GM19328 (cell line): ENCODE measurements around the gene OXNAD1.
"Not testable (repeated sequence)": the region's sequence is repeated elsewhere in the genome, so short reads cannot be mapped to it uniquely, and the experiment has no call there.

ENCODE experiments used
- ATAC-seq: cut with Tn5 transposase; IDR thresholded peaks from one replicate; pipeline ENCODE4 v1.9.1; 2021; ENCODE audit warnings: mild to moderate bottlenecking, moderate library complexity; ENCODE audit not compliant: unreplicated experiment

OXNAD1 gene

DNA sequence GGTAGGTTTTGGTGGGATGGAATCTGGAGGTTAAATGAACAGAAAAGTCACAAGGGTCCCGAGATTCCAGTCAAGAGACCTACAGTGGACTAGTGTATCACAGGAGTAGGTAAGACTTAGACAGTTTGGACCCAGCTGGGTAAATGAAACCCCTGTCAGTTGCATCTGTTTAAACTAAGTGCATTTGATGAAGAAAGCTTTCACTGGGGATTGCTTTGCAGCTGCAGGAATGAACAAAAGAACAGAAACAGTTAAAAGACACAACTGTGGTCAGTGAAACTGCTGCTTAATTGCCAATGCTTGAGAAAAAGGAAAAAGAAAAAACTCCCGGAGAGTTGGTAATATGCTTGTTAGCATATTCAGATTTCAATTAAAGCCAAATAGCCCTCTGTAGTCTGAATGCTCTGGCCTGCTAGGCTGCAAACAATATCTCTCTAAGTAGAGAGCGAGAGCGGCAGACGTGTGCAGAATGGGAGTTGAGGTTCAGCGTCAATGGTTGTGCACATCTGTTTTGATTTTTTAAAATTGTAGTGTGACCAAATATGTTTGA lies 37.1 kb downstream of the OXNAD1 start:
- no peak for ATAC-seq

DNA sequence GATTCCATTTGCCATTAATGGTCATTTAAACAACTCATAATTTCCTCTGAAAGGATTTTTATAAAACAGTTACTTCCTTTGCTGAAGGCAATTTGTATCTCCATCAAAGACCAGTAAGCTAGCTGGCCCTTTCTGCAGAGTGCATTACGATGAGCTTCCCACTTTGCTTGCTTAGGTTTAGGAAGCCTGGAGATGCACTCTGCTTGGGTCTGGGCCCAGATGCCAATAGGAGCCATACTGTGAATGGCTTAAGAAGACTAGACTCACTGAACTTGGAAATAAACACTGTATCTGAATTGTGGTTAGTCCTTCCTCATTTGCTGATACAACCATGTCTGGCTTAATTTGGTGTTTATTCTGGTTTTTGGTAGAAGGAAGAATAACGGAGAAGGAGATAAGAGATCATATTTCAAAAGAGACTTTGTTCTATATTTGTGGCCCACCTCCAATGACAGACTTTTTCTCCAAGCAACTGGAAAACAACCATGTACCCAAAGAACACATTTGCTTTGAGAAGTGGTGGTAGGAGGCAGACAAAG lies 38.1 kb downstream of the OXNAD1 start:
- ATAC-seq: no peak

DNA sequence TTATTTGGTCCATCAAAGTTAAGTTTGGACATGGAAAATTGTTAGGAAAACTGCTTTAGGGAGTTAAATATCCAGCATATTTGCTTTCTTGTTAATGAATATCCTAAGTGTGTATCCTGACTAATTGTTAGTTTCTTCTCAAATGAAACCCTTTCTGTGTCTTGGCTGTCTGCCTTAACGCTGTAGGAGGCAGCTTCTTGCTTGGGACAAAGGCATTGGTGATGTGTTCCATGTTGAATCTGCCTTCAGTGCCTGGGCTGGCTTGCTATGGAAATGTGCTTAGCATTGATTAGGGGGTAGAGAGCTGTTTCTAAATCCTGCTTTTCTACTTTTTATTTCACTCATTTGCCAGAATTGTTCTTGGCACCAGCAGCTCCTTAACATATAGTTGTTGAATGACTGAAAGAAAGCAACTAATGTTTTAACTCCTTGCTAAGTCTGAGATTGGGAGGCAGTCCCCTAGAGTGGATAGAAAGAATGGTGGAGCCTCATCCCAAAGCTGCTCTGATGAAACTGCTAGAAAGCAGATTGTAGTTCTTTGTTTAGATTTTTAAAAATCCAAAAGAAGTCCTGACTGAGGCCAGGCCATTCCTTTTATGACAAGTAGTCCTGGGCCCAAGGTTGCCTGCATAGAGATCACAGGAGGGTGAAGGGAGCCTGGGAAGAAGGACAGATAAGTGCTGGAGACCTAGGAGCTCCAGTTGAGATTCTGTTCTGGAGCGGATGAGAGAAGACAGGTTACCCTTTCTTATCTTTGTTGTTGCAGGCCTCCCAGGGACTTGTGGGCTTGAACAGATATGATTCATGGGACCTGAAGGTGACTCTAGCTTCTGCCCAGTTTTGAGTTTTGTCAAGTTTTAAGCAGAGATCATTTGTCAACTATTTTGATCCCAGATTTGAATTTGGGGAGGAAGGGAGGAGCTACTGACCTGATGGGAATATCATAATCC lies 39.3 kb downstream of the OXNAD1 start:
- ATAC-seq: no peak

DNA sequence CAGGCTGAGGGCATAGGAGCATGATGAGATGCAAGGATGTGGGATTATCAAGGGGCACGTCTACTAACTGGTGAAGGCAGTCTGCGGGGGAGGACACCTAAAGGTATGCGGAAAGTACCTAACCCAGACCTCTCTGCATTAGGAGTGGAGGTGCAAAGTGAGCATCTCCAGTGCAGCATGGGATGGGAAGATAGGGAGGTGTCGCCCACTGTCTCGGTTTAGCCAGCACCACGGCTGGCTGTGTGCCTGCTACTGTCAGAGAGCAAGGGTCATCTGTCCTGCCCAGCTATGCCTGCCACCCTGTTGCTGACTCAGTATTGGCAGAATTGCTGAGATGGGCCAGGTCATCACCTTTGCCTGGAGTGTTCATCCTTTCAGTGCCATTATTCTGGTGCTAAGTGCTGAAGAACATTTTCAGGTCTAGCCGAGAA lies 40.1 kb downstream of the OXNAD1 start:
- no peak for ATAC-seq

DNA sequence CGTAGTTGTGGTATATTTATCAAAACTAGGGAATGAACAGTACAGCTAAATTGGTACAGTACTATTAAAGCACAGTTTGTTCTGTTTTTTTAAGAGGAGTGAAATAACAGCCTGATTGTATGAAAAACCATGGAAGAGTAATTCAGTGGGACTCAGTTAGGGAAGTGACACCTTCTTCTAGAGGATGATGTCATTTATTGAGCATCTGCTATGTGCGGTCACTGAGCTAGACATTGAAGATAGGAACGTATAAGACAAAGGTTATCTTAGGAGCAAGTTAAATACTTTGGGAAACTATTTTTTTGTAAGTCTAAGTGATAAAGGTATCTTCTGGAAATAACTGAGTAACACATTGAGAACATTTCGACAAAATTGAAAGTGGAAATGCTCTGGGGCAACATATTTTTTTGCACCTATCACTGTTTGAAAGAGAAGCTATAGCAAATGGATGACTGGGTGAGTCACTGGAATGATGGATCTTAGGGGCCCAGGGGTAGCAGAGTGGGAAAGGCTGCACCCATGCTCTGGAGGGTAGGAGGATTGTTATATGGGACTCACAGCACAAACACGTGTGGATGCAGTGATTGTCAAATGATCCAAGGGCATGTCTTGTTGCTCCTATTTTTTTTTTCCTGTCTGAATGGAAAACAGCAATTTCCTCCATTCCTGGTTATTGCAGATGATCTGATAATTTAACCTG lies 43.0 kb downstream of the OXNAD1 start:
- no peak for ATAC-seq

DNA sequence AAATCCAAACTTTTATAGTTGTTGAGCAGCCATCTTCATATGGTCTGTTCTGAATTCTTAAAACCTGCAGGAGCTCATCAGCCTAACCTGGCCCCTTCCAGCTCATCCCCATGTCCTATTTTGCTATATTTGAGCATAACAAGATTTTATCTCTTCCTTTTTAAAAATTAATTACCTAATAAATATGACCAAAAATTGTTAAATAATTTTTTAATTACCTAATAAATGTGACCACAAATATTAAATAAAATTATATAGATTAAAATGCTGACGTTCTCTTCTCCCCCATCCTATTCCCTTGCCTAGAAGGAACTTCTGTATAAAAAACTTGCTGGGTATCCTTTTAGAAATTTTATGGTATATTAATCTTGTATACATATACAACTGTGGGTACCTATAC lies 43.7 kb downstream of the OXNAD1 start:
- no peak for ATAC-seq

DNA sequence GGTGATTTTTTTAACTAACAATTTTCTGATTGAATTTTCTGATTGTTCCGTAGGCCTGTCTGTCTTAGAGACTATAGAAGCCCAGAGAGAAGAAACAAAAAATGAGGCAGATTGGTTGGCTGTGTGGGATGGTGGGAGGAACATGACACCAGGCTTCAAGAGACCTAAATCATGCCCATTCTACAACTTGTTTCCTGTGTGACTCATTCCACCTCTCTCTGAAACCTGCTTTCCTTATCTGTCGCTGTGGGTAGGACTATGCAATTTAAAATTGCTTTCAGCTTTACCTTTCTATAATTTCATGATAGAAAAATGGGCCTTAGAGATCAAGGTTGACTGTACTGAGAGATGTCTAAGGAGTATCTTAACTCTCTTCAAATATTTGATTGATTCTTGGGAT lies 44.5 kb downstream of the OXNAD1 start:
- ATAC-seq: peak; percentile 65

DNA sequence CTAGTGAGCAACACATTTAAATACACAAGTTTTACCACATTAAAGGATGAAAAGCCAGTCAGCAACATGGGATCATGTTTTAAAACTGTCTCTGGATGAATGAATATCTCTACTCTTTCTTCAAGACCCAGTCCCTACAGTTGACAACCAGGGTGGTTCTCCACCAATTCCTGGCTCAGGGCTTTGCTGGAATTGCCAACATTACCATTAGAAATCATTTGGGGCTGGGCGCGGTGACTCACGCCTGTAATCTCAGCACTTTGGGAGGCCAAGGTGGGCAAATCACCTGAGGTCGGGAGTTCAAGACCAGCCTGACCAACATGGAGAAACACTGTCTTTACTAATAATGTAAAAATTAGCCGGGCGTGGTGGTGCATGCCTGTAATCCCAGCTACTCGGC lies 45.5 kb downstream of the OXNAD1 start:
- not testable (repeated sequence) for ATAC-seq

DNA sequence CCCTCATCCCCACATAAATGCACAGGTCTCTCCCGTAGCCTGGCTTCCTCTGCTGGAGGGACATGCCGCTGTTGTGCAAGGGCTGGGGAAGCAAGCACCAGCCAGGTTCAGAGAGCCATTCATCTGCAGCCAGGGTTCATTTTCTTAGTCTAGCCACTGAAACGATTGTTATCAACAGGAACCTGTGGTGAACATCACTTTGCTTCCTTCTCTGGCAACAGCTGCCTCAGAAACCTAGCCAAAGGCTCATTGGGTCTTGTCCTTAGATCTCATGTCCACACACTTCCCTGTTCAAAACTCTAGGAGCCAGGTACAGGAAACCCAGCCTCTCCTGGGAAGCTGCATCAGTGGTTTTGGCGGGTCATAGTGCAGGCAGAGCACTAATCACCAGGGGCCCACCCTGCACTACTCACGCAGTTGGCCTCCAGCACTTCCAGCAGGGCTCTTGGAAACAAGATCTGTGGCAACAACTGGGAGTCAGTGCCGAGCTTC lies 47.0 kb downstream of the OXNAD1 start:
- peak; percentile 44 for ATAC-seq

DNA sequence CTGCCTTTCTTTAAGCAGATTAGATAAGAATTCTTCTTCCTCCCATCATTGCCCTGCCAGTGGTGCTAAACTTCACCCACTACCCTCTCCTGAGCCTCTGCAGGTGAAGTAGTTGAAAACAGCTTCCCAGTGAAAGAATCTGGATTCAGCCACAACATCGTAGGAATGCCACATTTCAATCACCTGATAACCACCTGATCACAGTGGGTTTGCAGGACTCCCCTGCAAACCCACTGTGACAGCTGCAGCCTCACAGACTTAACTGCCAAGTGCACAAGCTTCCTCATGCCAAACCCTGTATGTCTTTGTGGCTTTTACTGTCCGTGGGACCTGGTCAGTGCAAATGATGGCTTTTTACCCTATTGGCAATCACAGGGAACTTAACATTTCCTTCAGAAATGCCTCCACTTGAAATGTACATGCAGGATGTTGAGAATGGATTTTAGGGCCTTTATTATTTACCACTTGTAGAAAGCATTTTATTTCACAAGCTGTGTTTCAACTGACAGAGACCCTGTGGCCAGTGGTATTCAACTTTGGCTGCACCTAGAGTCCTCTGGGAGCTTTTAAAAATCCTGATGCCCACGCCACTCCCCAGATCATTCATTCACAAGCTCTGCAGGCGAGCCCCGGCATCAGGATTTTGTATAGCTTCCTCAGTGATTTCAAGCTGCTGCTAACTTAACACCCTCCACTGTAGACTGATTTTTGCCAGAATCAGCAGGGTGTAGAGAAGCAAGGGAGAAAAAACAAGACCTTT lies 49.1 kb downstream of the OXNAD1 start:
- no peak for ATAC-seq

DNA sequence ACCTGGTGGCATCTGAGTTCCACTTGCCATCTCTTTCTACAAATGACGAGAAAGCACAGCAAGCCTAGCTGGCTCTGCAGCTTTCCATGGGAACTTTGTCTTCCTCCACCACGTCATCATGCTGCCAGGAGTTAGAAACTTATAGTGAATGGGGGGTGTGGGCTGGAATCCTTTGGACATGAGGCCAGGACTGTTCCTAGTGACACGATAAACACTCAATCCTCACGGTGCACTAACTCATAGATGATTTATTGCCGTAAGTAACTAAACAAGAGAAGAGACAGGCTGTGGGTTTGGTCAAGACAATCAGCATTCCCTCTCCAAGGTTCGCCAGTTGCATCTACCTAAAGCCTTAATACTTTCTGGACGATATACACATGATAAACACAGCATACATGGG lies 50.6 kb downstream of the OXNAD1 start:
- no peak for ATAC-seq

DNA sequence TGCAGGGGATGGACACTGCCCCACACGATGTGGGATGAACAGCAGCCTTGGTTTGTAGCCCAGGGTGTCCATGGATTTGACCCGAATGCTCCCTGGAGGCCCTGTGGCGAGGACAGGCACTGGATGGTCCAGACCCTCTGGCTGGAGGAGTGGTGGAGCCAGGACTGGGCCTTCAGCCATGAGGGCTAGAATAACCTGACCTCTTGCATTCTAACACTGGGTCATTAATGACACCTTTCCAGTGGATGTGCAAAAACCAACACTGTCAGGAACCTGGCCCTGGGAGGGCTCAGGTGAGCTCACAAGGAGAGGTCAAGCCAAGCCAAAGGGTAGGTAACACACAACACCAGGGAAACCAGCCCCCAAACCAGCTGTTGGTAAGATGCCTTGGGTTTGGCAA lies 51.4 kb downstream of the OXNAD1 start:
- no peak for ATAC-seq

DNA sequence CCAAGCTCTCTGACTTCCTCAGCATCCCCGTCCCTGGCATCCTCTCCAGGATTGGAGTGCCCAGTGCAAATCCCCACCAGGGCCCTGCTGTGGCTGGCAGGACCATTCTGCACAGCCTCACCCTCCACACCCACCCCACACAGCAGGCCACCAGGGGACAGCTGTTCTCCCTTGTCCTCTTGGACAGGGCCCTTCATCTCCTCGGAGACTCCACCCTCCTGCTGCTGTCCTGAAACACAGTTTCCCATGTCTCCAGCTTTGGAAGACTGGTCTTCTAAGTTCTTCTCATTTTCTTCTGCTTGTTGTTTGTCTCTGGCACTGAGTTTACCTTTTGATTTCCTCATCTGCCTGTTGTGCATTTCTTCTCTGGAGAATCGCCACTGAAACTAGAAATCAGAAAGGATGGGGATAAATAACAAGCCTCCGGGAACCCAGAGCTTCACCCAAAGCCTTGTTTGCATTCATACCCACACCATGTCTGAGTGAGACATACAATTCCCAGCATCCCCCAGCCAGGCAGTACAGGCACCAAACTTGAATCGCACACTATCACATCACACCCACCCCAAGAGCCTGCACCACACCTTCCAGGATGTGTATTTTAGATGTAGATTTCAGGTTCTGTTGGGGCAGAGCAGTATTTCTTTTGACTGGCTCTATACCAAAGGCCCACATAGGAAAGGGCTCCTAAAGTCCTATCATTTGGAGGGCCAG lies 52.0 kb downstream of the OXNAD1 start:
- no peak for ATAC-seq

DNA sequence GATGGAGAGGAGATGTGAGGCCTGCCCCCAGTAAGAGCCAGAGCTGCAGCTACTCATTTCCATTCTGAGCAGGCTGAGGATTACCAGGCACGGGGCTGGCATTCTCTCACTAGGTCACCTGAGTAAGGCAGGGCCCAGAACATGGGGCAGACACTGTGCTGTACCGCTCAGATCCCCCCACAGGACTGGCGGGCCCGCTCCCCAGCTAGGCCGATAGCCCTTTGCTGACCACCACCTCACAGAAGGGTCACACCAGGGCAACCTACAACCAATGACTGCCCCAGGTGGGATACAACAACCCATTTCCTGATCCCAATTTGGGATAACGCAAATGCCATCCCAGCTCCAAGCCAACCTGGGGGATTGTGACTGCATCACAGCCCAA lies 52.5 kb downstream of the OXNAD1 start:
- no peak for ATAC-seq

DNA sequence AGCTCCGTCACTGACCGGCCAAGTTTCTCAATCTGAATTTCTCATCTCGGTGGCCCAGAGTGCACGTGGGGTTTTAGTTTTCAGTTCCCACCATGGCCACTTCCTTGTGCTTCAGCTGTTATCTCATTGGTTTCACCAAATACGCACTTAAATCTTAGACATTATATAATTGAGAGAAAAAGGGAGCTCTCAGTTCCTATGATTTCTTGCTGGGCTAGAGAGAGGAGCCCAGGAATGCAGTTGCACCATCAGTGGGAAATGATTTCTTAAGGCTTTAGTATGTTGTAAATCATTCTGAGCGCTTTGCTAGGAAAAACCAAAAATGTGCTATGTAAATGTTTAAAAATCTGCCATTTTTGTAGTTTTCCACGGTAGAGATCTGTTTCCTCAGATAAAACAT lies 53.2 kb downstream of the OXNAD1 start:
- ATAC-seq: no peak

DNA sequence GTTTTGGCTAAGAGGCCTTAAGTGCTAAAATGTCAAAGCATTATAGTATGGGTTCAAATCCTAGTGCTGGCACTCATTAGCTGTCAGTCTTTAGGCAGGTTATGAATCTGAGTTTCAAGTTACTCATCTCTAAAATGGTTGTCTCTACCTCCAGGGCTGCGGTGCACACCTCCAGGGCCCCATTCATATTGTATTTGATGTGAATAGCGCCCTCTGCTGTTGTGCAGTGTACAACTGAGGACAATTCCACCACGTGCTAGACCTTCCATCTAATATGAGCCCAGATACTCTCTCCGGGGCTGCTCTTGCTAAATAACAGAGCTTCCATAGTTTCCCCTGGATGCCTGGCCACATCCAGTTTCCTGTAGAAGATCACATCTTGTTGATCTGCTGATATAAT lies 54.3 kb downstream of the OXNAD1 start:
- no peak for ATAC-seq

DNA sequence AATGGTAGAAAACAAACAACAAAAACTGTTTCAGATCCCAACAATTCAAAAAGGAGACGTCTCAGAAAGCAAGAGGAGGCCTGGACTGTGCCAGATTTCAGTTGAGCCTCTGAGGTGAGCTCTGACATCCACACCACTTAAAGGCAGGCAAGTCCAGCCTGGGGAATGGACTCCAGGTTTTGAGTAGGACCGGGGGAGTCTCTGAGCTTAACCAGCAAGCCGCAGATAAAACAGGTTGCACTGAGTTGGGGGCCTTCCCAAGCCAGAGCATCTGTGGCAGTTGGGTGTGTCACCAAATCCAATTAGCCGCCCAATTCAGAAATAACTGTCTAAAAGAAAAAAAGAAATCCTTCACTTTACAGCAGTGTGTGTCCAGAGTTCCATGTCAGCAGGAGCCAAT lies 54.7 kb downstream of the OXNAD1 start:
- ATAC-seq: no peak

DNA sequence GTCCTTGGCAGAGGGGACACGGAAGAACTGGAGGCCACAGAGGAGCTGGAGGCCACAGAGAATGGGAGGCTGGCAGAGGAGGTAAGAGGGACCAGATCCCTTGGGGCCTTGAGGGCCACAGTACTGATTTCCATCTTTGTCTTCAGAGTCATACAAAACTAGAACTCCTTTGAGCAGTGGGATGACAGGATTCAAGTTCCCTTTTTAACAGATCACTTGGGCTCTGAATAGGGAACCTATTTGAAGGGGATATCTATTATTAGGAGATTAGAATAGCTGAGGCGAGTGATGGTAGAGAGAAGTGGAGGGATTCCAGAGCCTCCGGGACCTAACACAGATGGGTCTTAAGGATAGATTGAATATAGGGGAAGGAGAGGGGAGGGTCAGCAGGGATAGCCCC lies 55.7 kb downstream of the OXNAD1 start:
- ATAC-seq: no peak

DNA sequence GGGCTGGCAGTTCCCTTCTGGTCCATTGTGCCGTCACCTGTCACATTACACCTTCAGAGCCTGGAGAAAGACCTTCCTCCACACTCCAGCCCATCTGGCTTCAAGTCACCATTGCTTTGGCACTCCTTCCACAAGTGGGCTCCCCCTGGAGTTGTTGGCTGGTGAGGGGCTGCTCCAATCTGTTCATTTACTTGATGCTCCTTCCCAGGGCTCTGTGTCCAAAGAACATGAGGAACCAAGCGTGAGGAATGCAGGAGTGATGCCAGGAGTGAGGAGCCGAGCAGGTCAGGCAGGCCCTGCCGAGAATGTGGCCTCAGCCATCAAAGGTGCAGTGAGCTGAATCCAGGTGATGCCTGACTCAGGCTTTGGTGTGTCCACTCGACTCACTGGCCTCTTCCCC lies 57.2 kb downstream of the OXNAD1 start:
- no peak for ATAC-seq

DNA sequence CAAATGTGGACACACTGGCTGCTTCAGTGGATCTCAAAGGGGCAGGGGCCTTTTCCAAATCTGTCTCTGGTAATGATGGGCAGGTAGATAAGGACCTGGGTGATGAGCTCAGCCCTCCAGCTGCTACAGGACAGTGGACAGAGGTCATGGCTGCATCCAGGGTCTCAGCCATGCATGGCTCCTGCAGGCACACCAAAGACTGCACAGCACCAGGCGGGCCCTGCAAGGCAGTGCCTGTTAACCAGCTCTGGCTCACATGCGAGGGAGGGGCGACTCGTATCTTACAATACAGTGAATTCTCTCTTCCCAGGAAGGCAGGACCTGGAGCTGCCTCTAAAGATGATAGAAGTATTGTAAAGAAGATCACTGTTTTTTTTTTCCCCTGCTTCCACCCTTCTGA lies 58.7 kb downstream of the OXNAD1 start:
- no peak for ATAC-seq
